K562 (cell line): ENCODE measurements around the gene TRMT2A. TPM values are rescaled to one million over a fixed set of nuclear protein-coding genes. Genes with fewer than 3 reads are reported as not detected.

Experiments used
- ID3 ChIP-seq, 2 experiments: fragments of 250-450 bp in 1 of 2; fragments of 450-650 bp in 1 of 2; sonication (Bioruptor Pico) in 1 of 2; IDR thresholded peaks; 2 replicates each; pipeline versions ENCODE4 v1.6.1 to v1.8.0; 2016 to 2021; ENCODE audit warnings: mild to moderate bottlenecking in 2 of 2, moderate library complexity in 2 of 2, missing compliant biosample characterization in 1 of 2, missing genetic modification characterization in 1 of 2
- MCM3 ChIP-seq: fragments of 450-650 bp; IDR thresholded peaks from 2 replicates; pipeline ENCODE4 v1.6.1; 2016
- MTA1 ChIP-seq: fragments of 450-650 bp; IDR thresholded peaks from 2 replicates; pipeline ENCODE4 v1.6.1; 2017; ENCODE audit warnings: borderline replicate concordance
- NCOA2 ChIP-seq, 2 experiments: fragments of 450-650 bp; IDR thresholded peaks; 2 replicates each; pipeline ENCODE4 v1.6.1; 2018; ENCODE audit warnings: mild to moderate bottlenecking in 2 of 2, moderate library complexity in 1 of 2; ENCODE audit not compliant: partially characterized antibody in 2 of 2
- NRF1 ChIP-seq, 2 experiments: fragments of 450-650 bp; IDR thresholded peaks in 1 of 2; conservative IDR thresholded peaks in 1 of 2; 2 replicates each; pipeline ENCODE4 v1.6.1; 2014; ENCODE audit warnings: mild to moderate bottlenecking in 2 of 2
- POLR2A ChIP-seq: fragments of 450-650 bp; conservative IDR thresholded peaks from 2 replicates; pipeline ENCODE4 v1.6.1; 2016
- SIN3B ChIP-seq: fragments of 450-650 bp; IDR thresholded peaks from 2 replicates; pipeline ENCODE4 v1.6.1; 2017; ENCODE audit warnings: low read depth, mild to moderate bottlenecking, moderate library complexity
- THAP12 ChIP-seq: fragments of 250-450 bp; sonication (Bioruptor Pico); IDR thresholded peaks from 2 replicates; pipeline ENCODE4 v1.9.0; 2021; ENCODE audit warnings: mild to moderate bottlenecking, inconsistent platforms
- ZNF830 ChIP-seq: fragments of 250-450 bp; sonication (Bioruptor Pico); IDR thresholded peaks from 2 replicates; pipeline ENCODE4 v1.5.0; 2021; ENCODE audit warnings: mild to moderate bottlenecking
- polyA plus RNA-seq, 8 experiments: library from polyadenylated mRNA; depleted of rRNA in 4 of 8; stranded (reverse) in 5 of 8; unstranded in 3 of 8; fragments of >200 nt; fragmentation: Nextera tagmentation in 2 of 8; fragmentation: Illumina TruSeq in 1 of 8; extraction: Ambion mirVana in 2 of 8; extraction: Trizol in 1 of 8; gene quantifications; 2 replicates each; pipeline versions ENCODE4 v1.2.1 to v1.2.3, GENCODE V29; 2011 to 2014; ENCODE audit warnings: inconsistent platforms in 1 of 8, missing spikeins in 1 of 8
- total RNA-seq, 7 experiments: library from RNA; depleted of rRNA in 6 of 7; stranded (reverse); fragments of >200 nt in 6 of 7; fragmentation: Illumina TruSeq in 2 of 7; extraction: Trizol in 2 of 7; gene quantifications; 2 replicates each; pipeline versions ENCODE4 v1.2.1 to v1.2.3, GENCODE V29; 2011 to 2021; ENCODE audit warnings: low replicate concordance in 1 of 7

The TRMT2A gene
- total and polyA plus RNA-seq, 9 of the 15 experiments (the other 6 are each of a cell fraction or from before 2014, with no cell fraction given), result 1.6 to 265 (median 140) TPM

GRCh38 chr22:20069331-20070042 lies 47.5 kb downstream of the TRMT2A start (continued):
- TF ChIP-seq NCOA2 (IDR thresholded peaks at IDR 0.05; ENCODE audit: partially characterized antibody in 2 of 2), result no peak
- no peak for TF ChIP-seq MCM3
- no peak for TF ChIP-seq ID3 (CRISPR knock-in tag; IDR thresholded peaks at IDR 0.05)
- no peak for TF ChIP-seq ID3 (tag; IDR thresholded peaks at IDR 0.05)
- TF ChIP-seq ZNF830 (CRISPR knock-in tag), result 0 out of 2 replicates have a peak, but pooled peaks have one; percentile 54
- TF ChIP-seq THAP12 (CRISPR knock-in tag), result peak; percentile 40; the same call in 1 of the 2 replicates
- TF ChIP-seq SIN3B, result no peak
- peak; percentile 13; the same call in 1 of the 2 replicates for TF ChIP-seq MTA1
- TF ChIP-seq POLR2A, result no peak; the same call in none of the 2 replicates
- no peak for TF ChIP-seq NRF1 (conservative IDR thresholded peaks at IDR 0.05 in 1 of 2, IDR thresholded peaks at IDR 0.05 in 1 of 2)
